ENCODE results near the gene TTLL11. TPM values are rescaled to one million over a fixed set of nuclear protein-coding genes. Genes with fewer than 3 reads are reported as not detected.

TTLL11 gene
- total and polyA plus RNA-seq, 4 donors, result 1.4 to 4.5 (median 3.6) TPM

GRCh38 chr9:121968056-121968455 lies 125.1 kb downstream of the TTLL11 start:
- Histone ChIP-seq H3K4me1 (ENCODE audit: control insufficient read depth in 4 of 4, insufficient read depth in 4 of 4, low read length in 3 of 4) (no peaks in the 10 kb centered on the region), H3K9ac (ENCODE audit: low read depth in 1 of 2, low read length in 2 of 2) (no peak overlapping the region), H3K27ac (ENCODE audit: low read depth in 1 of 2, low read length in 2 of 2) (no peak overlapping the region), H3K4me3 (ENCODE audit: low read depth in 1 of 3, low read length in 3 of 3) (no peak overlapping the region), H3K27me3 (ENCODE audit: control insufficient read depth in 4 of 4, insufficient read depth in 4 of 4, low read length in 3 of 4) (no peaks in the 10 kb centered on the region), H3K9me3 (ENCODE audit: control insufficient read depth in 4 of 4, low read length in 3 of 4) (no peaks in the 10 kb centered on the region), H3K36me3 (ENCODE audit: control insufficient read depth in 4 of 4, insufficient read depth in 3 of 4, low read depth in 1 of 4, low read length in 3 of 4) (no peaks in the 10 kb centered on the region)
- TF ChIP-seq RAD21 (IDR thresholded peaks at IDR 0.05), result no peak
- TF ChIP-seq, protein P1, sequence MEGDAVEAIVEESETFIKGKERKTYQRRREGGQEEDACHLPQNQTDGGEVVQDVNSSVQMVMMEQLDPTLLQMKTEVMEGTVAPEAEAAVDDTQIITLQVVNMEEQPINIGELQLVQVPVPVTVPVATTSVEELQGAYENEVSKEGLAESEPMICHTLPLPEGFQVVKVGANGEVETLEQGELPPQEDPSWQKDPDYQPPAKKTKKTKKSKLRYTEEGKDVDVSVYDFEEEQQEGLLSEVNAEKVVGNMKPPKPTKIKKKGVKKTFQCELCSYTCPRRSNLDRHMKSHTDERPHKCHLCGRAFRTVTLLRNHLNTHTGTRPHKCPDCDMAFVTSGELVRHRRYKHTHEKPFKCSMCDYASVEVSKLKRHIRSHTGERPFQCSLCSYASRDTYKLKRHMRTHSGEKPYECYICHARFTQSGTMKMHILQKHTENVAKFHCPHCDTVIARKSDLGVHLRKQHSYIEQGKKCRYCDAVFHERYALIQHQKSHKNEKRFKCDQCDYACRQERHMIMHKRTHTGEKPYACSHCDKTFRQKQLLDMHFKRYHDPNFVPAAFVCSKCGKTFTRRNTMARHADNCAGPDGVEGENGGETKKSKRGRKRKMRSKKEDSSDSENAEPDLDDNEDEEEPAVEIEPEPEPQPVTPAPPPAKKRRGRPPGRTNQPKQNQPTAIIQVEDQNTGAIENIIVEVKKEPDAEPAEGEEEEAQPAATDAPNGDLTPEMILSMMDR (IDR thresholded peaks at IDR 0.05; ENCODE audit: low read depth, low read length, missing input control), result no peak
- TF ChIP-seq FOXA2 (IDR thresholded peaks at IDR 0.05), result no peak
- TF ChIP-seq JUND (IDR thresholded peaks at IDR 0.05), result no peak
- no peak for TF ChIP-seq HNF4G (IDR thresholded peaks at IDR 0.05)
- TF ChIP-seq TAF1 (conservative IDR thresholded peaks at IDR 0.05), result no peak
- TF ChIP-seq FOXA1 (IDR thresholded peaks at IDR 0.05), result no peak
- TF ChIP-seq, protein P2, sequence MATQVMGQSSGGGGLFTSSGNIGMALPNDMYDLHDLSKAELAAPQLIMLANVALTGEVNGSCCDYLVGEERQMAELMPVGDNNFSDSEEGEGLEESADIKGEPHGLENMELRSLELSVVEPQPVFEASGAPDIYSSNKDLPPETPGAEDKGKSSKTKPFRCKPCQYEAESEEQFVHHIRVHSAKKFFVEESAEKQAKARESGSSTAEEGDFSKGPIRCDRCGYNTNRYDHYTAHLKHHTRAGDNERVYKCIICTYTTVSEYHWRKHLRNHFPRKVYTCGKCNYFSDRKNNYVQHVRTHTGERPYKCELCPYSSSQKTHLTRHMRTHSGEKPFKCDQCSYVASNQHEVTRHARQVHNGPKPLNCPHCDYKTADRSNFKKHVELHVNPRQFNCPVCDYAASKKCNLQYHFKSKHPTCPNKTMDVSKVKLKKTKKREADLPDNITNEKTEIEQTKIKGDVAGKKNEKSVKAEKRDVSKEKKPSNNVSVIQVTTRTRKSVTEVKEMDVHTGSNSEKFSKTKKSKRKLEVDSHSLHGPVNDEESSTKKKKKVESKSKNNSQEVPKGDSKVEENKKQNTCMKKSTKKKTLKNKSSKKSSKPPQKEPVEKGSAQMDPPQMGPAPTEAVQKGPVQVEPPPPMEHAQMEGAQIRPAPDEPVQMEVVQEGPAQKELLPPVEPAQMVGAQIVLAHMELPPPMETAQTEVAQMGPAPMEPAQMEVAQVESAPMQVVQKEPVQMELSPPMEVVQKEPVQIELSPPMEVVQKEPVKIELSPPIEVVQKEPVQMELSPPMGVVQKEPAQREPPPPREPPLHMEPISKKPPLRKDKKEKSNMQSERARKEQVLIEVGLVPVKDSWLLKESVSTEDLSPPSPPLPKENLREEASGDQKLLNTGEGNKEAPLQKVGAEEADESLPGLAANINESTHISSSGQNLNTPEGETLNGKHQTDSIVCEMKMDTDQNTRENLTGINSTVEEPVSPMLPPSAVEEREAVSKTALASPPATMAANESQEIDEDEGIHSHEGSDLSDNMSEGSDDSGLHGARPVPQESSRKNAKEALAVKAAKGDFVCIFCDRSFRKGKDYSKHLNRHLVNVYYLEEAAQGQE (IDR thresholded peaks at IDR 0.05), result no peak
- no peak for DNase-seq (ENCODE audit: low spot score)
- WGBS, result 98% methylated on average over 8 of the region's 8 CpGs

- DNase-seq (ENCODE audit: low spot score), result no peak
- H3K4me3 ChIP-seq (ENCODE audit: low read depth in 1 of 3, low read length in 3 of 3), result no peak overlapping the region
- H3K27ac ChIP-seq (ENCODE audit: low read depth in 1 of 2, low read length in 2 of 2), result no peak overlapping the region
- H3K4me1 ChIP-seq (ENCODE audit: control insufficient read depth in 4 of 4, insufficient read depth in 4 of 4, low read length in 3 of 4), result no peaks in the 10 kb centered on the region
- H3K9me3 ChIP-seq (ENCODE audit: control insufficient read depth in 4 of 4, low read length in 3 of 4), result no peaks in the 10 kb centered on the region
- no peak for TF ChIP-seq TAF1 (conservative IDR thresholded peaks at IDR 0.05)
- TF ChIP-seq, protein P2 (IDR thresholded peaks at IDR 0.05), result no peak
- TF ChIP-seq MAX (IDR thresholded peaks at IDR 0.05), result no peak
- no peak for TF ChIP-seq HNF4G (IDR thresholded peaks at IDR 0.05)
- no peak for TF ChIP-seq GABPA (IDR thresholded peaks at IDR 0.05 in 1 of 2, conservative IDR thresholded peaks at IDR 0.05 in 1 of 2)
- TF ChIP-seq RXRA (IDR thresholded peaks at IDR 0.05), result no peak
- no peak for TF ChIP-seq HNF4A (conservative IDR thresholded peaks at IDR 0.05)
- no peak for TF ChIP-seq ATF3 (IDR thresholded peaks at IDR 0.05)
- TF ChIP-seq FOXA2 (IDR thresholded peaks at IDR 0.05), result no peak
- no peaks in the 10 kb centered on the region for H3K36me3 ChIP-seq (ENCODE audit: control insufficient read depth in 4 of 4, insufficient read depth in 3 of 4, low read depth in 1 of 4, low read length in 3 of 4)
- H3K9ac ChIP-seq (ENCODE audit: low read depth in 1 of 2, low read length in 2 of 2), result no peak overlapping the region
- no peaks in the 10 kb centered on the region for H3K27me3 ChIP-seq (ENCODE audit: control insufficient read depth in 4 of 4, insufficient read depth in 4 of 4, low read length in 3 of 4)
- 96% methylated on average over 1 of the region's 1 CpG for WGBS
These were observed 126.4 kb downstream of the TTLL11 start for GRCh38 chr9:121966706-121967105.
